KMS-11 (cell line): ENCODE data around the gene CDK6.

ENCODE experiments used
- H2AFZ ChIP-seq: fragments of 200-600 bp; sonication (generic); 2 replicates; pipeline ENCODE4 v1.6.1; 2016; ENCODE audit warnings: antibody characterized with exemption, mixed run types, low read depth
- H3K27ac ChIP-seq: fragments of 200-600 bp; sonication (generic); 2 replicates; pipeline ENCODE4 v1.6.1; 2016; ENCODE audit warnings: mild to moderate bottlenecking, mixed run types
- H3K27me3 ChIP-seq: fragments of 200-600 bp; sonication (generic); 2 replicates; pipeline ENCODE4 v1.6.1; 2017; ENCODE audit warnings: mild to moderate bottlenecking, low read depth, mixed run types, moderate library complexity; ENCODE audit not compliant: insufficient read depth
- H3K36me3 ChIP-seq: fragments of 200-600 bp; sonication (generic); 2 replicates; pipeline ENCODE4 v1.6.1; 2017; ENCODE audit warnings: mild to moderate bottlenecking, mixed run types; ENCODE audit not compliant: insufficient read depth
- H3K4me1 ChIP-seq: fragments of 200-600 bp; sonication (generic); 2 replicates; pipeline ENCODE4 v1.6.1; 2016; ENCODE audit warnings: mild to moderate bottlenecking, low read depth, mixed run types; ENCODE audit not compliant: poor library complexity, severe bottlenecking
- H3K4me2 ChIP-seq: fragments of 200-600 bp; sonication (generic); 2 replicates; pipeline ENCODE4 v1.7.0; 2016; ENCODE audit warnings: mild to moderate bottlenecking, mixed run types
- H3K4me3 ChIP-seq: fragments of 200-600 bp; sonication (generic); IDR thresholded peaks from 2 replicates; pipeline ENCODE4 v1.6.1; 2017; ENCODE audit warnings: low read depth, low read length, mixed read lengths; ENCODE audit not compliant: insufficient read depth
- H3K79me2 ChIP-seq: fragments of 200-600 bp; sonication (generic); 2 replicates; pipeline ENCODE4 v1.6.1; 2016; ENCODE audit warnings: low read depth, mixed run types; ENCODE audit not compliant: insufficient read depth
- H3K9ac ChIP-seq: fragments of 200-600 bp; sonication (generic); 2 replicates; pipeline ENCODE4 v1.6.1; 2016; ENCODE audit warnings: mild to moderate bottlenecking, mixed run types
- H4K20me1 ChIP-seq: fragments of 200-600 bp; sonication (generic); 2 replicates; pipeline ENCODE4 v1.6.1; 2016; ENCODE audit warnings: mild to moderate bottlenecking, mixed run types; ENCODE audit not compliant: insufficient read depth
- TF ChIP-seq, protein P1 (sequence below): fragments of 200-600 bp; sonication (generic); conservative IDR thresholded peaks from 2 replicates; pipeline ENCODE4 v1.6.1; 2017; ENCODE audit warnings: low read depth, mild to moderate bottlenecking, antibody characterized with exemption, low read length, moderate library complexity, mixed read lengths

Gene CDK6

DNA sequence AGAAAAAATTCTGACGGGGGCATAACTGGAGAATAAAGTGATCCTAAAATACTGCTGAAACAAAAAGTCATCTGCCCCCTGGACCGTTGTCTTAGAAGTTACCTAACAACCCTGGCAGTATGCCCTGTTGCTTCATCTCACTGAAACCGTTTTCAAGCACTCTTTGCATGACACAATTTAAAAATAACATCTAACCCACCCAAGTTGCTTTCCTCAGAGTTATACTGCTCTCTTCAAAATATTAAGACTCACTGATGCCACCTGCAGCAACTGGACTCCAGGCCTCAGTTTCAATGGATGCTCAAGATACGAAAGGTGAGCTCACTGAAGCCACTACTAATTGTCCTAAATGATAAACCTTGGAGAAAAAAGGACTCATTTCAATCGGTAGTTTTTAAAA lies 57.4 kb downstream of the CDK6 start:
- Histone ChIP-seq H4K20me1 (no peaks in the 10 kb centered on the region; the same call in 1 of the 2 replicates), H3K4me1 (peaks cover 92% of the 10 kb centered on the region), H3K9ac (peak overlapping the region; percentile 1; the same call in 1 of the 2 replicates), H2AFZ (no peak overlapping the region), H3K27ac (peak overlapping the region; percentile 60), H3K27me3 (no peaks in the 10 kb centered on the region), H3K79me2 (peaks cover 100% of the 10 kb centered on the region), H3K4me2 (peak overlapping the region; percentile 81), H3K4me3 (no peak overlapping the region), H3K36me3 (peaks cover 13% of the 10 kb centered on the region; the same call in 1 of the 2 replicates)
- TF ChIP-seq, protein P1, sequence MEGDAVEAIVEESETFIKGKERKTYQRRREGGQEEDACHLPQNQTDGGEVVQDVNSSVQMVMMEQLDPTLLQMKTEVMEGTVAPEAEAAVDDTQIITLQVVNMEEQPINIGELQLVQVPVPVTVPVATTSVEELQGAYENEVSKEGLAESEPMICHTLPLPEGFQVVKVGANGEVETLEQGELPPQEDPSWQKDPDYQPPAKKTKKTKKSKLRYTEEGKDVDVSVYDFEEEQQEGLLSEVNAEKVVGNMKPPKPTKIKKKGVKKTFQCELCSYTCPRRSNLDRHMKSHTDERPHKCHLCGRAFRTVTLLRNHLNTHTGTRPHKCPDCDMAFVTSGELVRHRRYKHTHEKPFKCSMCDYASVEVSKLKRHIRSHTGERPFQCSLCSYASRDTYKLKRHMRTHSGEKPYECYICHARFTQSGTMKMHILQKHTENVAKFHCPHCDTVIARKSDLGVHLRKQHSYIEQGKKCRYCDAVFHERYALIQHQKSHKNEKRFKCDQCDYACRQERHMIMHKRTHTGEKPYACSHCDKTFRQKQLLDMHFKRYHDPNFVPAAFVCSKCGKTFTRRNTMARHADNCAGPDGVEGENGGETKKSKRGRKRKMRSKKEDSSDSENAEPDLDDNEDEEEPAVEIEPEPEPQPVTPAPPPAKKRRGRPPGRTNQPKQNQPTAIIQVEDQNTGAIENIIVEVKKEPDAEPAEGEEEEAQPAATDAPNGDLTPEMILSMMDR, result no peak

DNA sequence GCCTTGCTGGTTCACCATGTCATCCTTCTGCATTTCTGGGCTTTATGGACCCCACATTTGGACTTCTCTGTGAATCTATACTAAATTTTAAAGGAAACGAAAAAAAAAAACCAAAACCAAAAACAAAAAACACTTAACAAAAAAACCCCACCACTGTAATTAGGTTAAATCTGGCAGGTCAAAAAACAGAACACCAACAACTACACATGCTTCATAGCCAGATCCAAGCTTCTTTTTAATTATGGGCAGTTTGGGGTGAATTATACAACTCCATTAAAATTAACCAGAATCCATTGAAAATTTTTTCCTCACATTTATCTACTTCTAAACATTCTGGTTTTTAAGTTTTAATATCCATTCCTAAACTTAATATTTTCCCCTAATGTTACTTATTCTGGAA lies 58.4 kb downstream of the CDK6 start:
- peaks cover 100% of the 10 kb centered on the region for H3K79me2 ChIP-seq
- peaks cover 13% of the 10 kb centered on the region; the same call in 1 of the 2 replicates for H3K36me3 ChIP-seq
- H2AFZ ChIP-seq, result no peak overlapping the region
- no peak overlapping the region for H3K4me3 ChIP-seq
- H3K27me3 ChIP-seq, result no peaks in the 10 kb centered on the region
- H3K27ac ChIP-seq, result peak overlapping the region; percentile 28
- H4K20me1 ChIP-seq, result no peaks in the 10 kb centered on the region; the same call in 1 of the 2 replicates
- H3K4me2 ChIP-seq, result peak overlapping the region; percentile 71
- H3K9ac ChIP-seq, result no peak overlapping the region
- H3K4me1 ChIP-seq, result peaks cover 92% of the 10 kb centered on the region
- TF ChIP-seq, protein P1, result no peak

DNA sequence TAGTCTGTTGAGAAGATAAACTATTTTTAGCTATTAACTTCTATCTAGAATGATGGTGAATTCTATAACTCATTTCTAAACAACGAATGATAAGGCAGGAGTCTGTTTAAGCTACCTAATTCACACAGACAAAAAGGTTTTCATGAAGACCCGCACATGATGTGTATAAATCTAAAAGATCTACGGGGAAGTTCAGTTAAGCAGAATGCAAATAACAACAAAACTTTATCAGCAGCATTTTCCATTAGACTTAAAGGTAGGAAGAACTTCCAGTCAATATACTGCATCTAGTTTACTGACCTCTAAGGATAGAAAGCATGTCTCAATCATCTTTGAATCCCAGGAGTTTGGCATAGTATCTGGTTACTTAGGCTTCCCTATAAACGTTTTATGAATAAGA lies 62.6 kb downstream of the CDK6 start:
- TF ChIP-seq, protein P1, result no peak
- peaks cover 98% of the 10 kb centered on the region for H3K79me2 ChIP-seq

DNA sequence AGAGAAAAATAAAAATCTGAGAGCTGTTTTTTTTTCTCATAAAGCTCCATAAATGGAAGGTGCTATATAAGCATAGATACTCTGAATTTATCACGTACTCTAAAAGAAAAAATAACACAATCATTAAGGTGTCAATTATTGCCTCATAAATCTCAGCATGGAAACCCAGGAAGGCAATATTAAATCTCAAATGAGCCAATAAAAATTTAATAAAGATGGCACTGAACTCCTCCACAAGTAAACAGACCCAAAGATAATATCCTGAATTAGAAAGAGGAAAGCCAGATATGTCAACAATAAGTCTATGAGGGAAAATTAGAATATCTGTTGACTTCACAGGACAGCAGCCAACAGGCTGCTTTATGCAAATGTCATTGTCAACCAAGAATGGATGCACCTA lies 66.5 kb downstream of the CDK6 start:
- Histone ChIP-seq H3K4me1 (peaks cover 99% of the 10 kb centered on the region), H3K27ac (peak overlapping the region; percentile 76), H3K4me2 (peak overlapping the region; percentile 91), H2AFZ (no peak overlapping the region), H4K20me1 (no peaks in the 10 kb centered on the region), H3K9ac (peak overlapping the region; percentile 22; the same call in 1 of the 2 replicates), H3K36me3 (peaks cover 8% of the 10 kb centered on the region; the same call in 1 of the 2 replicates), H3K27me3 (no peaks in the 10 kb centered on the region), H3K4me3 (no peak overlapping the region), H3K79me2 (peaks cover 98% of the 10 kb centered on the region)
- TF ChIP-seq, protein P1, result no peak

More for the DNA sequence above, 62.6 kb downstream of the CDK6 start:
- Histone ChIP-seq H3K27ac (peak overlapping the region; percentile 1; the same call in 1 of the 2 replicates), H3K27me3 (no peaks in the 10 kb centered on the region), H2AFZ (no peak overlapping the region), H3K4me2 (no peak overlapping the region), H3K4me3 (no peak overlapping the region), H3K9ac (no peak overlapping the region), H3K4me1 (peaks cover 92% of the 10 kb centered on the region), H4K20me1 (no peaks in the 10 kb centered on the region), H3K36me3 (peaks cover 21% of the 10 kb centered on the region; the same call in 1 of the 2 replicates)
